GM15510 (cell line): ENCODE results near the gene UCHL5.
A peak's percentile ranks its signal among the peaks of the same experiment; 100 is the strongest.

ENCODE experiments used
- POLR2A ChIP-seq: IDR thresholded peaks from 3 replicates; pipeline ENCODE4 v1.6.1; 2011; ENCODE audit warnings: borderline replicate concordance; ENCODE audit not compliant: insufficient read length; ENCODE audit errors: extremely low read depth

Gene UCHL5, protein sequence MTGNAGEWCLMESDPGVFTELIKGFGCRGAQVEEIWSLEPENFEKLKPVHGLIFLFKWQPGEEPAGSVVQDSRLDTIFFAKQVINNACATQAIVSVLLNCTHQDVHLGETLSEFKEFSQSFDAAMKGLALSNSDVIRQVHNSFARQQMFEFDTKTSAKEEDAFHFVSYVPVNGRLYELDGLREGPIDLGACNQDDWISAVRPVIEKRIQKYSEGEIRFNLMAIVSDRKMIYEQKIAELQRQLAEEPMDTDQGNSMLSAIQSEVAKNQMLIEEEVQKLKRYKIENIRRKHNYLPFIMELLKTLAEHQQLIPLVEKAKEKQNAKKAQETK

GRCh38 chr1:193059282-193060114, at the start of gene UCHL5, which contains the start of gene RO60:
Gene UCHL5 (minus strand): TSS chr1:193059360. CDS start chr1:193059260, 100 bp downstream.
Gene RO60 (plus strand): TSS chr1:193059612. CDS start chr1:193069055, 9,443 bp downstream.
- TF ChIP-seq POLR2A, result peak; percentile 90

- no peak for TF ChIP-seq POLR2A
Measured at GRCh38 chr1:193108471-193108870, 49.3 kb upstream of the UCHL5 start.

DNA sequence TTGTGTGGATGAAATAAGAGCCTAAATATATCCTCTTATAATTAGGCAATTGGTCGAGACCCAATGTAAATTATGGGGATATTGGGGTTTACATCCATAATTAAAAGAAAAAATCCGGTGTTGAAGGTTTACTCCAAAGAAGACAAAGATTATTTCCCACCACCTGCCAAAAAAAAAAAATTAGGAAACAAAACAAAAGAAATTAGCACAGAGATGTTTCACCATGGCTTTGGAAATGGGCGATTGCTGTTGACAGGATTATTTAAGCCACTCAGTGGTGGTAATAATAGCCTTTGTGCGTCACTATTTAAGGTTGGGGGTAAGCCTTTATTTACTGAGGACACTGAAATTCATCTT, 46.6 kb upstream of the UCHL5 start:
- TF ChIP-seq POLR2A, result no peak

- TF ChIP-seq POLR2A, result peak; percentile 87
Measured at GRCh38 chr1:193104907-193105820, 46.0 kb upstream of the UCHL5 start, which contains the start of gene GLRX2. Gene GLRX2 (minus strand): TSS chr1:193105414. CDS start chr1:193105382, 32 bp downstream.

GRCh38 chr1:193104502-193104906, 45.3 kb upstream of the UCHL5 start:
- TF ChIP-seq POLR2A, result no peak

DNA sequence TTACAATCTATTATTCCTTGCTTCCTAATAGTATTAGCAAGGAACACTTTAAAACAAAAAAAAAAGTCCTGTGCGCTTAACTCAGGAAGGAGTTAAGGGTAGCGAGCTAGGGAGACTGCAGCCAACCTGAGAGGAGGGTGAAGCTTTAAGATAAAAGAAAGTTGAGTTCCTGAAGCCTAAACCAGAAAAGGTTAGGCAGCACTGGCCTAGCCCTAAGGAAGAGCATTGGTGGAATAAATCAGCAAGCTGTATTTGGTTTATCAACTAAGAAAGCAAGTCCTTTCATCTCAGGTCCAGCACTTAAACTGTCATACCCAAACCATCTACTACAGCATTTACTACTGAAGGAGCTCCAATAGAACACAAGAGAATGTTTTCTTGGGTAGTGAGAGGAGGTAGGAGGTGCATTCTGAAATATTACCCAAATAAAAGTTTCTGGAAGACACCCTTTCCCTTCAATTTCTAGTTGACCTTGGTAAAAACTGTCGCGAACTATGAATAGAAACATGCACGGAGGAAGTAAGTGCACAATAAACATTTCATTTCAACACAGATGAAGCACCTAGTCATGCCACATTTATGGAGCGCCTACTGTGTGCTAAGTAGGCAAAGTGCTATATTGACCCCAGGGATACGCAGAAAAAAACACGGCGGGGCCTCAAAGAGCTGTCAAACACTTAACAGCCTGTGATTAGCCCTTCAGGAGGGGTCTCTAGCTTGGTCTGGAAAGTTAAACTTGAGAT, 44.8 kb upstream of the UCHL5 start:
- no peak for TF ChIP-seq POLR2A

GRCh38 chr1:193102662-193103061, 43.5 kb upstream of the UCHL5 start:
- no peak for TF ChIP-seq POLR2A

GRCh38 chr1:193094112-193094511, 35.0 kb upstream of the UCHL5 start:
- TF ChIP-seq POLR2A, result no peak

DNA sequence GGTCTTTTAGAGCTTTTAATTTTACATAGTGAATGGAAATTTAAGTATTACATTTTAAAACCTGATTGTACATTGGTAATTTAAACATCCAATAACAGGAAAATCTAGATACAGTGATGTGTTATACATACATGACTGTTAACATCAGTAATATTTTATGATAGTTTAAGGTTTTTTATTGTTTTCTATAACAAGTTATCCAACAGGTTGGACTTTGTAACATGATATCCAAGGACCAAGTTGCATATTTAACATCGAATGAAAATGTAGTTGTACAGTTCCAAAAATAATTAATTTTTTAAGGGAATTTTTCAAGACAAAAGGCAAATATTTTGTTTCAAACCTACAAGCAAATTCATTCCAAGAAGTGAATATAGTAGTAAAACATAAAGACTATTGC, 31.7 kb upstream of the UCHL5 start:
- no peak for TF ChIP-seq POLR2A

GRCh38 chr1:193087893-193088292, 28.7 kb upstream of the UCHL5 start:
- no peak for TF ChIP-seq POLR2A

DNA sequence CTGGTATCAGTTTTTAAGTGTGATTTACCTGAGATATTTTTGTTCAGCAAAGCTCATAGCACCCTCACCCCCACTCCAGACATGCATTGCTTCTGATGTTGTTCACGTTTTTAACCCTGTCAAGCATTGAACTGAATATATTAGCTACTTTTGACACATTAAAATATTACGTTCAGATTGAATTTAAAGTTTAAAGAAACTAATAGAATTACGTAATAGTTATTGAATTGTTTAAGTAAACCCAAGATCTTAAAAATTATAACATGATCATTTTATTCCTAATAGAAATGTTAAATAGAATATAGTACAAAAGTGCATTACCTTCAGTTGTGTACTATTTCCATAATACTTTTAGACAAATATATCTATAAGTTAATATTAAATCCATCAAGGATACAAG, 27.2 kb upstream of the UCHL5 start:
- TF ChIP-seq POLR2A, result no peak

GRCh38 chr1:193085263-193085662, 26.1 kb upstream of the UCHL5 start:
- TF ChIP-seq POLR2A, result no peak

DNA sequence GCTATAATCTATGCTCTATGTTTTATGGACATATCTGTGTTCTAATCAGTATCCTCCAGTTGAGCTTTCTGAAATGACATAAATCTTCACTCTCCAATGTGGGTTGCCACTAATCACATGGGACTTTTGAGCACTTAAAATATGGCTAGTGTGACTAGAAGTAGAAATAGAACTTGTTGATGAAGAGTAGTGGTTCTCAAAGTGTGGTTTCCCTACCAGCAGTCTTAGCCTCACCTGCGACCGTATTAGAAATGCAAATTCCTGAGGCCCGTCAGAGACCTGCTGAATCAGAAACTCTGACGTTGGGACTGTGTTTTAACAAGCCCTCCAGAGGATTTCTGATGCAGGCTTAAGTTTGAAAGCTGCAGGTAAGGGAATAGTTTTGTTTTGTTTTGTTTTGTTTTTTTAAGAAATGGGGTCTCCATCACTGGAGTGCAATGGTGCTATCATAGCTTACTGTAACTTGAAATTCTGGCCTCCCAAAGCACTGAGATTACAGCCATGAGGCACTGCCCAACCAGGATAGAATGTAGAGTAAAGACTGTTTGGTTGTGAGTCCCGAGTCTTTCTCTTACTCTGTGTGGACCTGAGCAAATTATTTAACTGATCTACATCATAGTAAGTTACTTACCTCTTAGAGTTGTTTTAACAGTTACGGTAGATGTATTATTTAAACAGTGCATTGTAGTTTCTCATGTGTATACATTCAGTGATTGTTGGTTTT, 24.4 kb upstream of the UCHL5 start:
- no peak for TF ChIP-seq POLR2A
